OCI-LY1 (cell line): ENCODE measurements around the gene OSTF1.

ENCODE experiments used
- CTCF ChIP-seq: fragments of 200-600 bp; sonication (generic), shearing (Covaris generic); IDR thresholded peaks from 2 replicates; pipeline ENCODE4 v1.5.1; 2017; ENCODE audit warnings: mild to moderate bottlenecking, antibody characterized with exemption, low read length, moderate library complexity, mixed read lengths
- EZH2 ChIP-seq: fragments of 200-600 bp; sonication (generic), shearing (Covaris generic); IDR thresholded peaks from 2 replicates; pipeline ENCODE4 v1.8.0; 2017; ENCODE audit warnings: borderline replicate concordance, mixed run types, mild to moderate bottlenecking, antibody characterized with exemption, low read length, moderate library complexity, mixed read lengths

GRCh38 chr9:75092766-75093165 lies 4.5 kb downstream of the OSTF1 start:
- TF ChIP-seq CTCF (no peak), EZH2 (no peak)
